GM23248 (cell line): ENCODE data around the gene GSC. TPM values are rescaled to one million over a fixed set of nuclear protein-coding genes. Genes with fewer than 3 reads are reported as not detected.
"Not testable (repeated sequence)": the region's sequence is repeated elsewhere in the genome, so short reads cannot be mapped to it uniquely, and the experiment has no call there.

Experiments used
- DNase-seq: peaks from one replicate; pipeline ENCODE4 v3.0.0-alpha.2; 2015
- H2AFZ ChIP-seq: fragments of 200-600 bp; sonication (generic); 2 replicates; pipeline ENCODE4 v1.6.1; 2016; ENCODE audit warnings: antibody characterized with exemption
- H3F3A ChIP-seq: fragments of 200-600 bp; sonication (generic); 2 replicates; pipeline ENCODE4 v1.6.1; 2016; ENCODE audit warnings: mild to moderate bottlenecking, antibody characterized with exemption, mixed run types; ENCODE audit not compliant: insufficient read depth
- H3K27ac ChIP-seq: fragments of 200-600 bp; sonication (generic); 2 replicates; pipeline ENCODE4 v1.5.1; 2016; ENCODE audit warnings: mild to moderate bottlenecking
- H3K27me3 ChIP-seq: fragments of 200-600 bp; sonication (generic); replicated peaks from 2 replicates; pipeline ENCODE4 v1.6.1; 2016; ENCODE audit warnings: mild to moderate bottlenecking; ENCODE audit not compliant: insufficient read depth
- H3K36me3 ChIP-seq: fragments of 200-600 bp; sonication (generic); 2 replicates; pipeline ENCODE4 v1.6.1; 2016; ENCODE audit warnings: low read depth, mild to moderate bottlenecking
- H3K4me1 ChIP-seq: fragments of 200-600 bp; sonication (generic); 2 replicates; pipeline ENCODE4 v1.6.1; 2016; ENCODE audit warnings: mild to moderate bottlenecking; ENCODE audit not compliant: insufficient read depth
- H3K4me2 ChIP-seq: fragments of 200-600 bp; sonication (generic); one replicate; pipeline ENCODE4 v1.6.1; 2016; ENCODE audit warnings: mild to moderate bottlenecking; ENCODE audit not compliant: unreplicated experiment
- H3K4me3 ChIP-seq: fragments of 200-600 bp; sonication (generic); 2 replicates; pipeline ENCODE4 v1.5.1; 2016; ENCODE audit warnings: mild to moderate bottlenecking
- H3K79me2 ChIP-seq: fragments of 200-600 bp; sonication (generic); 2 replicates; pipeline ENCODE4 v1.6.1; 2016; ENCODE audit warnings: mild to moderate bottlenecking; ENCODE audit not compliant: insufficient read depth
- H3K9ac ChIP-seq: fragments of 200-600 bp; sonication (generic); 2 replicates; pipeline ENCODE4 v1.6.1; 2016; ENCODE audit warnings: mild to moderate bottlenecking
- H3K9me2 ChIP-seq: fragments of 200-600 bp; sonication (generic); 2 replicates; pipeline ENCODE4 v1.6.1; 2016; ENCODE audit warnings: mixed run types, mild to moderate bottlenecking, moderate library complexity; ENCODE audit not compliant: insufficient read depth
- H3K9me3 ChIP-seq: fragments of 200-600 bp; sonication (generic); one replicate; pipeline ENCODE4 v1.6.1; 2017; ENCODE audit warnings: low read depth
- H4K20me1 ChIP-seq: fragments of 200-600 bp; sonication (generic); 2 replicates; pipeline ENCODE4 v1.6.0; 2016; ENCODE audit not compliant: insufficient read depth
- EZH2 ChIP-seq: fragments of 200-600 bp; sonication (generic); IDR thresholded peaks from 2 replicates; pipeline ENCODE4 v1.6.1; 2018; ENCODE audit warnings: antibody characterized with exemption, mild to moderate bottlenecking; ENCODE audit not compliant: insufficient read depth, poor library complexity, severe bottlenecking
- EZH2phosphoT487 ChIP-seq: fragments of 200-600 bp; sonication (generic); IDR thresholded peaks from 2 replicates; pipeline ENCODE4 v1.6.1; 2018; ENCODE audit warnings: antibody characterized with exemption, moderate library complexity, mild to moderate bottlenecking, low read depth; ENCODE audit not compliant: insufficient read depth
- WGBS, 2 experiments: methylation state at CpG; one replicate each; pipeline ENCODE4 v1.1.6; 2015 to 2017; ENCODE audit warnings: low lambda C conversion rate in 2 of 2, low coverage in 1 of 2; ENCODE audit errors: missing lambda C conversion rate in 2 of 2; 5-methylcytosine and 5-hydroxymethylcytosine counted together
- in situ Hi-C: fragments of 300-500 bp; cut with MboI; formaldehyde crosslinking; loops from 2 replicates; pipeline ENCODE4 v1.15.0; 2020
- polyA plus RNA-seq: library from polyadenylated mRNA; unstranded; fragments of >200 nt; fragmentation: Nextera tagmentation; extraction: Ambion mirVana; gene quantifications from 2 replicates; pipeline ENCODE4 v1.2.1, GENCODE V29; 2016
- total RNA-seq: library from RNA; depleted of rRNA; stranded (reverse); fragments of >200 nt; shearing (Covaris generic); gene quantifications from 2 replicates; pipeline ENCODE4 v1.2.3, GENCODE V29; 2014

Gene GSC
- total and polyA plus RNA-seq, 2 experiments from 2014 or later: 1.3 to 2.3 TPM

DNA sequence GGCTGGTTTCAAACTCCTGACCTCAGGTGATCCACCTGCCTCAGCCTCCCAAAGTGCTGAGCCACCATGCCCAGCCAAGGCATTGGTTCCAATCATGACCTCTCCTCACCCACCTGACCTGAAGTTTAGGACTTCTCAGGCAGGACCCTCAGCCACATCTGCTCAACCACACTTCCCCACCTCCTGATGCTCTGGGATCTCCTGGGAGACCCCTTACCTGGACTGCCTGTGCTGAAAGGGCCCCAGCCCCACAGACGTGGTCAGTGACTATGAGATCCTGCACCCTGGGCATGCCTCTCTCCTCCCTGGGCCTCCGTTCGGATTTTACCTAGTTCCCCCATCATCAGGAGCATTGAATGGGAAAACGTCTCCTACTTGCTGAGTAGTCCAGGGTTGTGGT lies 18.0 kb downstream of the GSC start:
- TF ChIP-seq EZH2phosphoT487 (no peak), EZH2 (no peak)
- Histone ChIP-seq H3K27me3 (no peaks in the 10 kb centered on the region; the same call in 1 of the 2 replicates), H4K20me1 (no peaks in the 10 kb centered on the region), H3K9me2 (no peaks in the 10 kb centered on the region), H3K79me2 (no peaks in the 10 kb centered on the region), H3K9ac (no peak overlapping the region), H3K36me3 (no peaks in the 10 kb centered on the region), H3F3A (no peaks in the 10 kb centered on the region), H3K4me3 (no peak overlapping the region), H2AFZ (no peak overlapping the region), H3K4me1 (no peaks in the 10 kb centered on the region), H3K9me3 (no peaks in the 10 kb centered on the region), H3K27ac (no peak overlapping the region), H3K4me2 (no peak overlapping the region)
- in situ Hi-C loops: no loop called here
- WGBS, 2 experiments: 35 to 36% methylated on average over 4 of the region's 4 CpGs
- no peak for DNase-seq

DNA sequence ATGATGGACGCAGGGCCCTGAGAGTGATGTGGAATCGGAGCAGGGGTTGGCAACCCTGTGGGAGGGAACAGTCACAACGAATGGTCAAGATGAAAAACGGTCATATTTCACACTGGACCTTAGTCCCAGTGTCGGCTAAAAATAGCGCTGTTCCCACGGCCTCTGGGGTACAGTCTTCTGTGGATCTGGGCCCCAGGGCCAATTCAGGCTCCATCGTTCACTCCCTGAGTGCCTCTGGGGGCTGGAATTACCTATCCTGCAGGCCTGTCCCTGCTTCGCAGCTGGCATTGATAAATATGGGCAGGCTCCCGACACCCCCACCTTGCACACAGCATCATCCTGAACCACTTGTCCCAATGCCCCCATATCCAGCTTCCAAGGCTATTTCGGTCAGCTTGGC lies 18.6 kb downstream of the GSC start:
- no peaks in the 10 kb centered on the region for H3K9me3 ChIP-seq
- H2AFZ ChIP-seq: no peak overlapping the region
- no peaks in the 10 kb centered on the region for H3K4me1 ChIP-seq
- 79 to 82% methylated on average over 11 of the region's 11 CpGs for WGBS, 2 experiments
- no peak overlapping the region for H3K4me2 ChIP-seq
- no peak overlapping the region for H3K27ac ChIP-seq
- no peak overlapping the region for H3K4me3 ChIP-seq
- TF ChIP-seq EZH2phosphoT487 (no peak), EZH2 (no peak)
- DNase-seq: no peak
- no peaks in the 10 kb centered on the region for H3K9me2 ChIP-seq
- H3K27me3 ChIP-seq: no peaks in the 10 kb centered on the region; the same call in 1 of the 2 replicates
- no peak overlapping the region for H3K9ac ChIP-seq
- in situ Hi-C loops: no loop called here
- no peaks in the 10 kb centered on the region for H3K36me3 ChIP-seq
- no peaks in the 10 kb centered on the region for H4K20me1 ChIP-seq
- no peaks in the 10 kb centered on the region for H3F3A ChIP-seq
- no peaks in the 10 kb centered on the region for H3K79me2 ChIP-seq

DNA sequence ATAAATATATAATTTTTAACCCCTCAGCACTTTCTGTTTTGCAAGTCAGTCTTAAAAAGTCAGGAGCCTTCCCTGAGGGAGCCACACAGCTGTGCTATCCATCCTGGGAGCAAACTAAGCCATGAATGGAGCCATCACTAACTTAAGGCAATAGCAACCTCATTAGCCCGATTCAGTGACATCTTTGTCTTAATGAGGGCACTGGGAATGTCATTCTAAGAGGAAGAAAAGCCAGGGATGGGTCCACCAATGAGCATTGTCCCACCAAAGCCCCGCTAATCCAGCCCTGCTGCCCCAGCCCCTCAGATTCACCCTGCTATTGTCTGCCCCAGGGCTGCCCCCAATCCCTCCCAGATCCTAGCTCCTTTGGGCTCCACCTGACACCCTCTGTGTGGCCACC lies 19.5 kb downstream of the GSC start:
- H3K4me3 ChIP-seq: no peak overlapping the region
- H3K79me2 ChIP-seq: no peaks in the 10 kb centered on the region
- no peak overlapping the region for H3K27ac ChIP-seq
- H3K9ac ChIP-seq: no peak overlapping the region
- no peaks in the 10 kb centered on the region for H3K9me3 ChIP-seq
- TF ChIP-seq EZH2phosphoT487 (no peak), EZH2 (no peak)
- H3K36me3 ChIP-seq: no peaks in the 10 kb centered on the region
- in situ Hi-C loops: no loop called here
- no peaks in the 10 kb centered on the region for H3F3A ChIP-seq
- DNase-seq: no peak
- H3K9me2 ChIP-seq: no peaks in the 10 kb centered on the region
- H4K20me1 ChIP-seq: no peaks in the 10 kb centered on the region
- H3K4me2 ChIP-seq: no peak overlapping the region
- WGBS, 2 experiments: 42 to 47% methylated on average over 2 of the region's 2 CpGs
- H3K27me3 ChIP-seq: no peaks in the 10 kb centered on the region; the same call in 1 of the 2 replicates
- no peaks in the 10 kb centered on the region for H3K4me1 ChIP-seq
- no peak overlapping the region for H2AFZ ChIP-seq

DNA sequence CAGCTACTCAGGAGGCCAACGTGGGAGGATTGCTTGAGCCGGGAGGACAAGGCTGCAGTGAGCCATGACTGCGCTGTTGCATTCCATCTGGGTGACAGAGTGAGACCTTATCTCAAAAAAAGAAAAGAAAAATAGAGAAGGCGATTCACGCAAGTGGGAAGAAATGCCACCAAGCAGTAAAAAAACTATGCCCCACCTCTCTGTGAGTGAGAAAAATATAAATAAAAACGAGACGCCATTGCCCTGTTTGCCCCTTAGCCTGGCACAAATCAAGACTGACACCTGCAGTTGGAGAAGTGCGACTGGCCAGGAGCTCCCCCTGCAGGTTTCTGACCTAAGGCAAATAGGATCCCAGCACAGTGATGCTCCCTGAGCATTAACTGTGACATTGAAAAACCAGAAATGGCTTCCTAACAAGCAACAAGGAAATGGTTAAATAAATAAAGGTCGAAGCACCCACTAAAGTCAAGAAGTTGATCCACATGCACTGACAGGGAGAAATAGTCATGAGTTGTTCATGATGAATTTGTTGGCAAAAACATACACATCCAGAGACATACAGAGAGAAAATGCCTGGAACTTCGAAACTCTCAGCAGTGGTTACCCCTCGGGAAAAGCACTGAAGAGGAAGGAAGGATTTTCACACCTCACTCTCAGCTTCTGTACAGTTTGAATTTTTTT lies 21.1 kb downstream of the GSC start:
- H3K4me2 ChIP-seq: no peak overlapping the region
- no peak overlapping the region for H3K27ac ChIP-seq
- in situ Hi-C loops: no loop called here
- no peaks in the 10 kb centered on the region for H3F3A ChIP-seq
- no peak overlapping the region for H2AFZ ChIP-seq
- DNase-seq: no peak
- H3K9ac ChIP-seq: no peak overlapping the region
- H3K36me3 ChIP-seq: no peaks in the 10 kb centered on the region
- TF ChIP-seq EZH2: no peak
- TF ChIP-seq EZH2phosphoT487: no peak
- no peaks in the 10 kb centered on the region for H3K79me2 ChIP-seq
- no peaks in the 10 kb centered on the region for H3K4me1 ChIP-seq
- no peaks in the 10 kb centered on the region for H4K20me1 ChIP-seq
- H3K9me3 ChIP-seq: no peaks in the 10 kb centered on the region
- no peak overlapping the region for H3K4me3 ChIP-seq
- WGBS, 2 experiments: 42 to 44% methylated on average over 11 of the region's 11 CpGs
- H3K9me2 ChIP-seq: no peaks in the 10 kb centered on the region
- no peaks in the 10 kb centered on the region; the same call in 1 of the 2 replicates for H3K27me3 ChIP-seq

DNA sequence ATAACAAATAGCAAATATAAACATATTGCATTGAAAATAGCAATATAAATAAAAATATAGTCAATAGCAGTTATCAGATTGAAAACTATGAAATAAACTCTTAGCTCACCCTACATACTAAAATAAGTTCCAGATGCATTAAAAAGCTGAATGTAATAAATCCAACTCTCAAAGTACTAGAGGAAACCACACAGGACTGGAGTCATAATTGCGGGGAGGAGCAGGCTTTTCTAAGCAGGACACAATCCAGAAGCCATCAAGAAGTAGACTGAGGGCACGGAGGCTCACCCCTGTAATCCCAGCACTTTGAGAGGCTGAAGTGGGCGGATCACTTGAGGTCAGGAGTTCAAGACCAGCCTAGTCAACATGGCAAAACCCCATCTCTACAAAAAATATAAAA lies 22.2 kb downstream of the GSC start:
- no peaks in the 10 kb centered on the region for H4K20me1 ChIP-seq
- no peaks in the 10 kb centered on the region; the same call in 1 of the 2 replicates for H3K27me3 ChIP-seq
- no peak overlapping the region for H2AFZ ChIP-seq
- WGBS, 2 experiments: 16 to 29% methylated on average over 3 of the region's 3 CpGs
- H3K4me3 ChIP-seq: no peak overlapping the region
- H3K9me3 ChIP-seq: no peaks in the 10 kb centered on the region
- H3F3A ChIP-seq: no peaks in the 10 kb centered on the region
- no peak overlapping the region for H3K27ac ChIP-seq
- no peak for DNase-seq
- in situ Hi-C loops: no loop called here
- no peaks in the 10 kb centered on the region for H3K79me2 ChIP-seq
- TF ChIP-seq EZH2: no peak
- TF ChIP-seq EZH2phosphoT487: no peak
- no peaks in the 10 kb centered on the region for H3K9me2 ChIP-seq
- H3K4me1 ChIP-seq: no peaks in the 10 kb centered on the region
- H3K4me2 ChIP-seq: no peak overlapping the region
- H3K9ac ChIP-seq: no peak overlapping the region
- no peaks in the 10 kb centered on the region for H3K36me3 ChIP-seq

DNA sequence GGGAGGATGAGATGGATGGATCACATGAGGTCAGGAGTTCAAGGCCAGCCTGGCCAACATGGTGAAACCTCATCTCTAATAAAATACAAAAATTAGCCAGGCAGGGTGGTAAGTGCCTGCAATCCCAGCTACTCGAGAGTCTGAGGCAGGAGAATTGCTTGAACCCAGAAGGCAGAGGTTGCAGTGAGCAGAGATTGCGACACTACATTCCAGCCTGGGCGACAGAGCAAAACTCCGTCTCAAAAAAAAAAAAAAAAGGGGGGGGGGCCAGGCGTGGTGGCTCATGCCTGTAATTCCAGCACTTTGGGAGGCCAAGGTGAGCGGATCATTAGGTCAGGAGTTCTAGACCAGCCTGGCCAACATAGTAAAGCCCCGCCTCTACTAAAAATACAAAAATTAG lies 22.8 kb downstream of the GSC start:
- 55 to 72% methylated on average over 6 to 7 of the region's 7 CpGs for WGBS, 2 experiments
- H3F3A ChIP-seq, H3K27ac ChIP-seq, H3K9ac ChIP-seq, H3K36me3 ChIP-seq, H3K79me2 ChIP-seq, DNase-seq, H2AFZ ChIP-seq, H3K4me1 ChIP-seq, H3K4me3 ChIP-seq, H3K27me3 ChIP-seq, H3K4me2 ChIP-seq, H4K20me1 ChIP-seq, H3K9me3 ChIP-seq, in situ Hi-C loops, H3K9me2 ChIP-seq: not testable (repeated sequence)
